ENCODE measurements around the gene PDK2. TPM values are rescaled to one million over a fixed set of nuclear protein-coding genes. Genes with fewer than 3 reads are reported as not detected.

PDK2 gene
- total RNA-seq, result 6.1 and 17.5 TPM in 2 replicates

DNA sequence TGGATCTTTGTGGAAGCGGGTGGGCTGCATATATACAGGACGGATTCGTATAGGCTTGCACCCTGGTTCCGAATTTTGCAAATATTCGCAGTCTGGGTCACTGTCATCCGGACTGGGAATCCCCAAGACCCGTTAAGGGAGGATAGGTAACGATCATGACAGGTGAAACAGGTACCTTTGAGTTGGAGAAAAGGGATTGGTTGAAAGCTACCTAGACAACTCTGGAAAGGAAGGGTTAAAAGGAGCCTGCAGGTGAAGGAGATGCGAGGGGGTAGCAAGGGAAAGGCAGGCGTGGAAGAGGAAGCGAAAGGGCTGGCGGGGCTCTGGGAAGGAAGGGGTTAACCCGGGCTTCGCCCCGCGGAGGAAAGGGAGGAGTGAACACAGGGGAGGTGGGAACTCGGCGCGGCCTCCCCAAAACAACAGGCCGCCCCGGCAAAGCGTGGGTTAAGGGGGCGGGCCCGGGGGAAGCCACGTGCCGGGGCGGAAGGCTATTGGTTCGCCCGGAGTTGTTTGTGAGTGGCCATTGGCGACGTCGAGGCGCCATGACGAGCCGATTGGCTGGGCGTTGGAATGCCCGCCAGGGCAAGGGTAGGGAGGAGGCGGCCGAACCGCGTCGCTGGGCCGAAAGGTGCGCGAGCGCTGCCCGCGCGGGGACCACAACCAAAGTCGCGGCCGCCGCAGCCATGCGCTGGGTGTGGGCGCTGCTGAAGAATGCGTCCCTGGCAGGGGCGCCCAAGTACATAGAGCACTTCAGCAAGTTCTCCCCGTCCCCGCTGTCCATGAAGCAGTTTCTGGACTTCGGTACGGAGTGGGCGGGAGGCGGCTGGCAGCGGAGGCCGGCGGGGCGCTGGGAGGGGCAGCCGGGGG is at the start of gene PDK2:
TSS of gene PDK2 (plus strand) at position 599 of the 867 bp plus-strand sequence. CDS start at position 684, 85 bp downstream.
- TF ChIP-seq, protein P1, sequence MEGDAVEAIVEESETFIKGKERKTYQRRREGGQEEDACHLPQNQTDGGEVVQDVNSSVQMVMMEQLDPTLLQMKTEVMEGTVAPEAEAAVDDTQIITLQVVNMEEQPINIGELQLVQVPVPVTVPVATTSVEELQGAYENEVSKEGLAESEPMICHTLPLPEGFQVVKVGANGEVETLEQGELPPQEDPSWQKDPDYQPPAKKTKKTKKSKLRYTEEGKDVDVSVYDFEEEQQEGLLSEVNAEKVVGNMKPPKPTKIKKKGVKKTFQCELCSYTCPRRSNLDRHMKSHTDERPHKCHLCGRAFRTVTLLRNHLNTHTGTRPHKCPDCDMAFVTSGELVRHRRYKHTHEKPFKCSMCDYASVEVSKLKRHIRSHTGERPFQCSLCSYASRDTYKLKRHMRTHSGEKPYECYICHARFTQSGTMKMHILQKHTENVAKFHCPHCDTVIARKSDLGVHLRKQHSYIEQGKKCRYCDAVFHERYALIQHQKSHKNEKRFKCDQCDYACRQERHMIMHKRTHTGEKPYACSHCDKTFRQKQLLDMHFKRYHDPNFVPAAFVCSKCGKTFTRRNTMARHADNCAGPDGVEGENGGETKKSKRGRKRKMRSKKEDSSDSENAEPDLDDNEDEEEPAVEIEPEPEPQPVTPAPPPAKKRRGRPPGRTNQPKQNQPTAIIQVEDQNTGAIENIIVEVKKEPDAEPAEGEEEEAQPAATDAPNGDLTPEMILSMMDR (conservative IDR thresholded peaks at IDR 0.05; ENCODE audit: low read depth, low read length), result no peak
- peak within 1 kb of the TSS; percentile 69 for H3K4me3 ChIP-seq (ENCODE audit: low read depth, low read length)
- DNase-seq (ENCODE audit: low read depth), result no peak

DNA sequence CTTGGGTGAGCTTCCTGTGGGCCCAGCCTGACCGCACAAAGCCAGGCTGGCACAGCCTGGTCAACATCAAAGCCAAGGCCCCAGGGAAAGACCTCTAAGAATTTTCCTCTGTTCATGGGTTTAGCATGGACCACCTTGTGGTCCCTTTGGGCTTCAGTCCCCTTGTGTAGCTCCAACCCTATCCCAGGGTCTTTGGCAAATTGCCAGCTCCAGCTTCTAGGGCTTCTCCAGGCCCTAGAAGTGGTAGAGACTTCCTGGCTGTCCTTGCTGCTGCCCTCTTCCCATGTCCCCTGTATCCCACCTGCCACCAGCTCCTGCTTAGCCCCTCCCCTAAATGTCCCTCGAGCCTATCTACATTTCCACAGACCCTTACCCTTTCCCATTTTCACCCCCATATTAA is 49.0 kb upstream of the PDK2 start:
- no peak for DNase-seq (ENCODE audit: low read depth)
- TF ChIP-seq, protein P1 (conservative IDR thresholded peaks at IDR 0.05; ENCODE audit: low read depth, low read length), result no peak

DNA sequence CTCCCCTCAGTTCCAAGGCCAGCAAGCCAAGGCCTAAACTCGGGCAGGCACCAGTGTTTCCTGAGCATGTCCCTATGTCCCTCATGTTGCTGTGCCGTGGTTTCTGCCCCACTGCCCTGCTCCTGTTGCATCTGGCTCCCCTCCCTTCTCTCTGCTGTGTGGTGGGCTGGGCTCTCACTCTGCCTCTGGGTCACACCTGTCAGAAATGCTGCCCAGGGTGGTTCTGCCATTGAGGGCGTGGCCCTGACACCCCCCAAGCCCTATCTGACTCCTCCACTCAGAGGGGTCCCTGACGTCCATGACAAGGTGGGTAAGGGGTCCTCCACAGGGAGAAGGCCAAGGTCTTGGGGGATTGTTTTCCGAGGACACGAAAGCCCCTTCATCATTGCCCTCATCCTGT is 48.5 kb upstream of the PDK2 start:
- DNase-seq (ENCODE audit: low read depth), result no peak
- no peak overlapping the region for H3K4me3 ChIP-seq (ENCODE audit: low read depth, low read length)
- TF ChIP-seq, protein P1 (conservative IDR thresholded peaks at IDR 0.05; ENCODE audit: low read depth, low read length), result no peak

More for the DNA sequence above, 49.0 kb upstream of the PDK2 start:
- no peak overlapping the region for H3K4me3 ChIP-seq (ENCODE audit: low read depth, low read length)

DNA sequence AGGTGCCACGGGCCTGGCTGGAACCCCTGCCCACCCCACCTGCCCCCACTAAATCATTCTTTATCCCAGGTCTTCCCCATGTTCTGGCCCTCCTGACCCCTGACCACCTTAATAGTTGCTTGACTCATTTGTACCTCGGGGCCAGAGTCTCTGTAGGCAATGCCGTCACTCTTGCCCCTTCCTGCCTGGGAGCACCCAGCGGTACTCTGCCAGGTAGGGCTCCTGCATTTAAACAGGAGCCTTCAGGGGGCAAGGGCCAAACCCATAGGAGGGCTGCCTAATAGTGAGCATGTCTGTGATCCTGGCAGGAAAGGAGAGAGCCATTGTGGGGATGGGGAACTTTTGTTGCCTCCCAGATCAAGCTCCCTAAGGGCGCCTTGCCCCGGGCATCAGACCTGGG is 48.1 kb upstream of the PDK2 start:
- H3K4me3 ChIP-seq (ENCODE audit: low read depth, low read length), result no peak overlapping the region
- no peak for DNase-seq (ENCODE audit: low read depth)
- TF ChIP-seq, protein P1 (conservative IDR thresholded peaks at IDR 0.05; ENCODE audit: low read depth, low read length), result no peak

DNA sequence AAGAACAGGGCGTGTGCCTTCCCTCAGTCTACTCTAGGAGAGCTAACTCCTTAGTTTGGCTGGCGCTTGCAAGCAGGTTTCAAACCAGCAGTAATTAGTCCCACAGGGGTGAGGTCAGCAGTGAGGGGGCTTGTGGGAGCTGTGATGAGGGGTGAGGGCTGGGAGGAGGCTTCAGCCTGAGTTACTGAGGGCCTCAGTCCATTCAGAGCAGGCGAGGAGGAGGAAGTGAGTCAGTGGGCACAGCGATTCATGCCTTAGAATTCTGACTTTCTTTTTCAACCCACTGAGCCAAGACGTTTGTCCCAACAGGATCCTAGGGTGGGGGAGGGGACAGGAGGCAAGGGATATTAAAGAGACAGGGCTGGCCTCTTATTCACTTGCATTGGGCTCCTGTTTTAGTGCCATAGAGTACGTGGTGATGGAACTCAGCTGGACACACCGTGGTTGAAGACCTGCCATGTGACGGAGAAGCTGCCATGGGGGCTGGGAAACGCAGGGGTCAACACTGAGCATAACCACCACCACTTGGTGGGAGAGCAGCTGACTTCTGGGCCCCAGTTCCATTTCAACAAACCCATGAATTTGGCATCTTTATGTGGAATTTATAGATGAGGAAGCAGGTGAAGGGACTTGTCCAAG is 47.5 kb upstream of the PDK2 start:
- DNase-seq (ENCODE audit: low read depth), result peak; percentile 90
- no peak overlapping the region for H3K4me3 ChIP-seq (ENCODE audit: low read depth, low read length)
- TF ChIP-seq, protein P1 (conservative IDR thresholded peaks at IDR 0.05; ENCODE audit: low read depth, low read length), result no peak

DNA sequence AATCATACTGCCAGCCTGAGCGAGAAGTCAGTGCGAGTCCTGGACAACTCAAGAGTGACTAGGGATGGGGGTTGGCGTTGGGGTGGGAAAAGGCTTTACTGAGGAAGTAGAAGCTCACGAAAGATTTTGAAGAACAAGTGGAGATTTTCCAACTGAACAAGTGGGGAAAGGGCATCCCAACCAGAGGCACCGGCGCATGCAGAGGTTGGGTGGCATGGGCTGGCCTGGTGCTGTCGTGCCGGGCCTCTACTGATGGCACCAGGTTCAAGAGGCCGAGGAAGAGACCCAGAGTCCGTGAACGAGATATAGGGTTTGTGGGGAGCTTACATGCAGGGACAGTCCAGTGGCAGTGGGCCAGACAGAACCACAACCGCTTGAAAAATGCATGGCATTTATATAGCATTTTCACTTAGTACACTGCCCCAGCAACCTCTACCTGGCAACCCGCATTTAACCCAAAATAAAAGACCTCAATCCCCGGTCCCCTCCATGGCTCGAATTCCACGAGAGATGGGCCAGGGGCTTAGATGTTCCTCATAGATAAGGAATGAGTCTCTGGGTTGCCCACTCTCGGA is 46.9 kb upstream of the PDK2 start:
- no peak overlapping the region for H3K4me3 ChIP-seq (ENCODE audit: low read depth, low read length)
- no peak for DNase-seq (ENCODE audit: low read depth)
- TF ChIP-seq, protein P1 (conservative IDR thresholded peaks at IDR 0.05; ENCODE audit: low read depth, low read length), result no peak
